ENCODE data around the gene ADGRG1. TPM values are rescaled to one million over a fixed set of nuclear protein-coding genes. Genes with fewer than 3 reads are reported as not detected.

ADGRG1 gene
- total RNA-seq, 1 experiment from 2014 or later = 10.2 TPM

- TF ChIP-seq CTCF (IDR thresholded peaks at IDR 0.05; ENCODE audit: unreplicated experiment) = no peak
- no peak overlapping the region for H3K4me3 Mint-ChIP-seq (ENCODE audit: unreplicated experiment)
- POLR2A ChIA-PET = no interaction called here
- no peak overlapping the region for H3K27ac Mint-ChIP-seq (ENCODE audit: low read depth, unreplicated experiment)
- intact Hi-C loops (cut with micrococcal nuclease) = no loop called here
- DNase-seq (ENCODE audit: unreplicated experiment) = no peak
- CTCF ChIA-PET = interaction anchor here (0.7 to 7.5 kb wide), 8 partner anchors 12 to 502 kb away, joined by 3 to 141 read pairs (median 4); no protein-coding TSS in a partner anchor
- peaks cover 8% of the 10 kb centered on the region for H3K9me3 Mint-ChIP-seq (ENCODE audit: unreplicated experiment)
- H3K36me3 Mint-ChIP-seq (ENCODE audit: insufficient read depth, unreplicated experiment) = peaks cover 4% of the 10 kb centered on the region
- no TSS peak for BruUV-seq (replicated peaks)
- H3K4me1 Mint-ChIP-seq (ENCODE audit: insufficient read depth, unreplicated experiment) = no peaks in the 10 kb centered on the region
- peaks cover 10% of the 10 kb centered on the region for H3K27me3 Mint-ChIP-seq (ENCODE audit: insufficient read depth, unreplicated experiment)
These were observed 30.0 kb upstream of the ADGRG1 start for GRCh38 chr16:57598437-57598836.

GRCh38 chr16:57600048-57600835 lies 28.2 kb upstream of the ADGRG1 start:
- peak; percentile 70 for DNase-seq (ENCODE audit: unreplicated experiment)
- ChIA-PET CTCF (interaction anchor here (0.7 to 7.5 kb wide), 30 partner anchors 10 to 1250 kb away, joined by 3 to 141 read pairs (median 5); partner anchors contain the start of genes ADGRG1 and KATNB1), POLR2A (interaction anchor here (0.9 kb wide), 1 partner anchor 18 kb away, joined by 3 read pairs; no protein-coding TSS in a partner anchor)
- peaks cover 4% of the 10 kb centered on the region for H3K36me3 Mint-ChIP-seq (ENCODE audit: insufficient read depth, unreplicated experiment)
- no peak overlapping the region for H3K27ac Mint-ChIP-seq (ENCODE audit: low read depth, unreplicated experiment)
- peaks cover 8% of the 10 kb centered on the region for H3K9me3 Mint-ChIP-seq (ENCODE audit: unreplicated experiment)
- peaks cover 14% of the 10 kb centered on the region for H3K27me3 Mint-ChIP-seq (ENCODE audit: insufficient read depth, unreplicated experiment)
- BruUV-seq (replicated peaks) = no TSS peak
- no peak overlapping the region for H3K4me3 Mint-ChIP-seq (ENCODE audit: unreplicated experiment)
- TF ChIP-seq CTCF (IDR thresholded peaks at IDR 0.05; ENCODE audit: unreplicated experiment) = peak; percentile 73
- no peaks in the 10 kb centered on the region for H3K4me1 Mint-ChIP-seq (ENCODE audit: insufficient read depth, unreplicated experiment)
- intact Hi-C loops (cut with micrococcal nuclease) = loop anchor here (1.0 kb wide), 2 partner anchors 49 to 120 kb away; no protein-coding TSS in a partner anchor

- BruUV-seq (replicated peaks) = no TSS peak
- Mint-ChIP-seq H3K36me3 (ENCODE audit: insufficient read depth, unreplicated experiment) (peaks cover 4% of the 10 kb centered on the region), H3K4me3 (ENCODE audit: unreplicated experiment) (no peak overlapping the region), H3K27me3 (ENCODE audit: insufficient read depth, unreplicated experiment) (peaks cover 14% of the 10 kb centered on the region), H3K4me1 (ENCODE audit: insufficient read depth, unreplicated experiment) (no peaks in the 10 kb centered on the region), H3K27ac (ENCODE audit: low read depth, unreplicated experiment) (no peak overlapping the region), H3K9me3 (ENCODE audit: unreplicated experiment) (peaks cover 8% of the 10 kb centered on the region)
- ChIA-PET POLR2A (interaction anchor here (0.5 kb wide), 2 partner anchors 112 to 297 kb away, joined by 3 read pairs; no protein-coding TSS in a partner anchor), CTCF (interaction anchor here (0.6 to 7.5 kb wide), 23 partner anchors 9 to 1250 kb away, joined by 3 to 141 read pairs (median 5); partner anchors contain the start of genes ADGRG1 and KATNB1)
- intact Hi-C loops (cut with micrococcal nuclease) = loop anchor here (1.0 kb wide), 2 partner anchors 48 to 119 kb away; no protein-coding TSS in a partner anchor
- DNase-seq (ENCODE audit: unreplicated experiment) = no peak
- no peak for TF ChIP-seq CTCF (IDR thresholded peaks at IDR 0.05; ENCODE audit: unreplicated experiment)
These were observed 27.4 kb upstream of the ADGRG1 start for GRCh38 chr16:57600952-57601580.
